WERI-Rb-1 (cell line): ENCODE measurements around the gene POU2F3.

Source experiments
- DNase-seq: peaks from one replicate; pipeline ENCODE4 v3.0.0-alpha.2; 2020
- H3K27ac ChIP-seq: fragments of 250-450 bp; sonication (Bioruptor Pico); 2 replicates; pipeline ENCODE4 v1.5.1; 2020; ENCODE audit warnings: mild to moderate bottlenecking, moderate library complexity
- H3K27me3 ChIP-seq: fragments of 250-450 bp; sonication (Bioruptor Pico); 2 replicates; pipeline ENCODE4 v1.5.1; 2021; ENCODE audit warnings: mild to moderate bottlenecking, low read depth, moderate library complexity; ENCODE audit not compliant: insufficient read depth, severe bottlenecking
- H3K36me3 ChIP-seq: fragments of 250-450 bp; sonication (Bioruptor Pico); 2 replicates; pipeline ENCODE4 v1.5.1; 2020; ENCODE audit warnings: mild to moderate bottlenecking, moderate library complexity
- H3K4me3 ChIP-seq: 2 replicates; pipeline ENCODE4 v1.5.1; 2011; ENCODE audit warnings: low read depth, mild to moderate bottlenecking, control low read depth, low read length
- H3K9me3 ChIP-seq: fragments of 250-450 bp; sonication (Bioruptor Pico); 2 replicates; pipeline ENCODE4 v1.5.1; 2021; ENCODE audit warnings: mild to moderate bottlenecking, moderate library complexity; ENCODE audit not compliant: severe bottlenecking
- CTCF ChIP-seq: IDR thresholded peaks from 2 replicates; pipeline ENCODE4 v1.5.1; 2011; ENCODE audit warnings: low read depth, mild to moderate bottlenecking, control low read depth, inconsistent platforms, low read length

POU2F3 gene

GRCh38 chr11:120279502-120279901, 39.6 kb downstream of the POU2F3 start:
- H3K4me3 ChIP-seq, result no peak overlapping the region
- H3K36me3 ChIP-seq, result no peaks in the 10 kb centered on the region
- no peak for TF ChIP-seq CTCF
- no peak overlapping the region for H3K27ac ChIP-seq
- no peaks in the 10 kb centered on the region for H3K27me3 ChIP-seq
- H3K9me3 ChIP-seq, result no peaks in the 10 kb centered on the region
- no peak for DNase-seq

GRCh38 chr11:120280600-120281051, 40.7 kb downstream of the POU2F3 start:
- no peak for TF ChIP-seq CTCF
- Histone ChIP-seq H3K27ac (peak overlapping the region; percentile 50), H3K4me3 (no peak overlapping the region), H3K27me3 (no peaks in the 10 kb centered on the region), H3K9me3 (no peaks in the 10 kb centered on the region), H3K36me3 (no peaks in the 10 kb centered on the region)
- DNase-seq, result no peak

DNA sequence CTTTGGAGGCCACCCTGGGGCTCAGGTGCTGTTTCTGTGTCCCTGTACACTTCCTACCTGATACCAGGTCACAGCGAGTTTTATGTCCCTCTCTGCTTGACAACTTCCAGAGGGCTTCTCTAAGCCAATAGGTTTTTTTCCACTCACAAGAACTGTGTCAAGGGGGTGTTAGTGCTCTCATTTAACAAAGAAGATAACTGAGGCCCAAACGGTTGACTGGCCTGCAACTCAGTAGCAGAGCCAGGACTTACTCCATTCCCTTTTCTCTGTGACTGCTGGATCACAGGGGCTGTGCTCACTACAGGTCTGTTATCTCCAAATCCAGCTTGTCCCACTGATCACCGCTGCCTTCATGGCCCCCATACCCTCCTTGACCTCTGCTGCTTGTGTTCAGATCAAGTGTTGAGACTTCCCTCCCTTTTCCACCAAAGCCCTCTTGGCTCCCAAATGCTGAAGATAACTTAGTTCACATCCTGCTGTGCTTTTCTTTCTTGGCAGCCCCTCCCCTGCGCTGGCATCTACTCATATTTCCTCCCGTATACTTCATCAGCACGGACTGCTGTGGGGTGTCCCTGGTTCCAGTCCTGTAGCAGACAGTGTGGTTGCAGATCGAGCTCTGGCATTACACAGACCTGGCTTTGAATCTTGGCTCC, 41.3 kb downstream of the POU2F3 start:
- Histone ChIP-seq H3K36me3 (no peaks in the 10 kb centered on the region), H3K27me3 (no peaks in the 10 kb centered on the region), H3K27ac (peak overlapping the region; percentile 50), H3K9me3 (no peaks in the 10 kb centered on the region), H3K4me3 (no peak overlapping the region)
- no peak for TF ChIP-seq CTCF
- DNase-seq, result peak; percentile 43

GRCh38 chr11:120283124-120283523, 43.2 kb downstream of the POU2F3 start:
- Histone ChIP-seq H3K9me3 (no peaks in the 10 kb centered on the region), H3K27ac (no peak overlapping the region), H3K4me3 (no peak overlapping the region), H3K36me3 (no peaks in the 10 kb centered on the region), H3K27me3 (no peaks in the 10 kb centered on the region)
- TF ChIP-seq CTCF, result no peak
- no peak for DNase-seq

- no peaks in the 10 kb centered on the region for H3K9me3 ChIP-seq
- H3K4me3 ChIP-seq, result no peak overlapping the region
- no peaks in the 10 kb centered on the region for H3K36me3 ChIP-seq
- no peak for DNase-seq
- TF ChIP-seq CTCF, result no peak
- no peaks in the 10 kb centered on the region for H3K27me3 ChIP-seq
- no peak overlapping the region for H3K27ac ChIP-seq
These were observed 44.3 kb downstream of the POU2F3 start for GRCh38 chr11:120284272-120284671.

DNA sequence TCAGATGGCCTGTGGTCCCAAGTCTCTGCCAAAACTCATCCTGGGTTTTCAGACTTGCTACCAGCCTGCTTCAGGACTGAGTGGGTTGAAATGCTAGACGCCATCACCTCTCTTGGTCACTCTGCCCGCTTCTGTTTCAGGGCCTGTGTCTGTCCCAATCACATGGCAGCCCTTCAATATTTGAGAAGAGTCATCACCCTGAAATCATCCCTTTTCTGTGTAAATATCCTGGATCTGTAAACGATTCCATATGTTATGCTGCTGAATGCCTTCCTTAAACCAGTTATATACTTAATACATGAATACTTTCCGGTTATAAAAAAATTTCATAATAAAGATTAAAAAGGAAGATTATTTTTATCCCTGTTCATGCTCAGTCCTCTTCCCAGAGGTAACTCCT, 45.3 kb downstream of the POU2F3 start:
- no peak for DNase-seq
- Histone ChIP-seq H3K27ac (no peak overlapping the region), H3K36me3 (no peaks in the 10 kb centered on the region), H3K27me3 (no peaks in the 10 kb centered on the region), H3K4me3 (no peak overlapping the region), H3K9me3 (no peaks in the 10 kb centered on the region)
- TF ChIP-seq CTCF, result no peak
